Measurements from ENCODE around the gene GALNT10. TPM values are rescaled to one million over a fixed set of nuclear protein-coding genes. Genes with fewer than 3 reads are reported as not detected.

The GALNT10 gene
- total RNA-seq, 1 experiment from 2014 or later = 27.8 TPM

DNA sequence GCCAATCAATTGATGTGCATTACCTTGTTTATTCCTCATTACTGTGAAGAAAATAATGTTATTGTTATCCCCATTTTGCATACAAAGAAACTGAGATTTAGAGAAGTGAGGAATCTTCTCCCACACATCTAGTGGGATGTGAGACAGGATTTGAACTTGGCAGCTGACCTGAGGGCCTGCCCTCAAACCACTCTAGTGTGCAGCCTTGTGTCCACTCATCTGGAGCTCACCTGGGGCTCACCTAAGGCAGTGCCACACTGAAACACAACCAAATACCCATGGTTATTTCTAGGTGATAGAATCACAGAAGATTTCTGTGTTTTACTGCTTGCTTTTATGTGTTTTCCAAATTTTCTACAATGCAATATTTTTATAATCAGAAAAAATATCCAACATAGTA lies 160.6 kb downstream of the GALNT10 start:
- no peak overlapping the region for H3K27ac ChIP-seq (ENCODE audit: low read depth, low read length)
- intact Hi-C loops (cut with micrococcal nuclease) = no loop called here
- POLR2A ChIA-PET = no interaction called here
- H3K9ac ChIP-seq (ENCODE audit: low read length) = no peak overlapping the region
- no peaks in the 10 kb centered on the region for H3K27me3 ChIP-seq (ENCODE audit: insufficient read depth, low read length)
- no peaks in the 10 kb centered on the region for H3K36me3 ChIP-seq (ENCODE audit: control insufficient read depth in 1 of 2, insufficient read depth in 2 of 2, low read length in 2 of 2)
- H2AFZ ChIP-seq (ENCODE audit: low read depth, low read length, poor library complexity, severe bottlenecking) = no peak overlapping the region
- no TSS peak for BruUV-seq (replicated peaks)
- no peaks in the 10 kb centered on the region for H4K20me1 ChIP-seq (ENCODE audit: insufficient read depth)
- TF ChIP-seq RAD21 (IDR thresholded peaks at IDR 0.05; ENCODE audit: low read depth) (no peak), SRF (IDR thresholded peaks at IDR 0.05; ENCODE audit: low read depth) (no peak), ELF1 (IDR thresholded peaks at IDR 0.05; ENCODE audit: borderline replicate concordance, low read depth) (no peak), CTCF (IDR thresholded peaks at IDR 0.05 in 2 of 3, conservative IDR thresholded peaks at IDR 0.05 in 1 of 3; ENCODE audit: borderline replicate concordance in 1 of 3, insufficient read depth in 1 of 3, low read depth in 2 of 3, low read length in 2 of 3) (no peak), CBX3 (IDR thresholded peaks at IDR 0.05; ENCODE audit: low read depth) (no peak), YY1 (IDR thresholded peaks at IDR 0.05; ENCODE audit: extremely low read depth, insufficient replicate concordance, low read depth, low read length) (no peak), JUND (IDR thresholded peaks at IDR 0.05) (no peak), EZH2 (IDR thresholded peaks at IDR 0.05) (no peak), FOSL1 (IDR thresholded peaks at IDR 0.05; ENCODE audit: low read depth) (no peak), EGR1 (IDR thresholded peaks at IDR 0.05; ENCODE audit: low read depth) (no peak), ZNF274 (IDR thresholded peaks at IDR 0.05; ENCODE audit: low read depth, low read length) (no peak), EZH2phosphoT487 (IDR thresholded peaks at IDR 0.05; ENCODE audit: borderline replicate concordance) (no peak)
- RAD21 ChIA-PET (ENCODE audit: low non-redundant PET in 1 of 2, low total read pairs in 2 of 2, uncharacterized antibody in 2 of 2, unreplicated experiment in 2 of 2) = no interaction called here
- peaks cover 8 to 17% of the 10 kb centered on the region in 2 experiments for H3K4me1 ChIP-seq (ENCODE audit: control insufficient read depth in 1 of 2, insufficient read depth in 2 of 2, low read length in 2 of 2)
- CTCF ChIA-PET = no interaction called here
- DNase-seq (ENCODE audit: low read depth, low spot score) (no peak), ATAC-seq (no peak)
- H3K9me2 ChIP-seq (ENCODE audit: insufficient read depth) = no peaks in the 10 kb centered on the region
- no peaks in the 10 kb centered on the region for H3K79me2 ChIP-seq (ENCODE audit: insufficient read depth, low read length)
- no peak overlapping the region for H3K4me3 ChIP-seq (replicated peaks in 1 of 2; ENCODE audit: low read depth in 1 of 2, low read length in 2 of 2)
- no peak overlapping the region for H3K4me2 ChIP-seq (ENCODE audit: low read length)
- no peaks in the 10 kb centered on the region for H3K9me3 ChIP-seq (ENCODE audit: control insufficient read depth in 1 of 2, insufficient read depth in 1 of 2, low read depth in 1 of 2, low read length in 2 of 2)

All from HCT116 (cell line).